Body of pancreas (tissue), 4 donors: Measurements from ENCODE around the gene CCDC3.

Source experiments
- POLR2A ChIP-seq, 3 donors: fragments of 450-650 bp; IDR thresholded peaks; one replicate each; pipeline ENCODE4 v1.6.1; 2016; ENCODE audit warnings: antibody characterized with exemption in 3 of 3, mild to moderate bottlenecking in 2 of 3
- TF ChIP-seq, protein P1 (sequence below), 7 experiments: fragments of 450-650 bp in 4 of 7; fragments of 200-600 bp in 3 of 7; sonication (generic) in 3 of 7; IDR thresholded peaks; one replicate each; pipeline ENCODE4 v1.5.1; 2016 to 2019; ENCODE audit warnings: antibody characterized with exemption in 7 of 7

DNA sequence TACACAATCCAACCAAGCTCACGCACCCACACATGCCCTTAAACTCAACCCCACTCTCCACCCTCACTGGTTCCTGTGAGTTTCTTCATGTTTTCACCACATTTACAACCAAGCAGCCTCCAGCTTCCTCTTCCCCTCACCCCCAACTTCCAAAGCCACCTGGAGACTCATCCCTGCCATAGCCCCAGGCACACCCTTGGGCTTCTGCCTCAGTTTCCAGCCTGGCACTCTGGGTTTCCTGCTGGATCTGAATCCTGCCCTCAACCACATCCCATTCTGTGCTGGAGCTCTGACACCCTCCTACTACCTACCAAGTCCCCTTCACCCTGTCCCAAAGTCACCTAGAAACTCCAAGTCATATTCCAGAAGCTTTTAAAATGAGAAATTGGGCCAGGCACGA is 29.4 kb downstream of the CCDC3 start:
- TF ChIP-seq, protein P1, sequence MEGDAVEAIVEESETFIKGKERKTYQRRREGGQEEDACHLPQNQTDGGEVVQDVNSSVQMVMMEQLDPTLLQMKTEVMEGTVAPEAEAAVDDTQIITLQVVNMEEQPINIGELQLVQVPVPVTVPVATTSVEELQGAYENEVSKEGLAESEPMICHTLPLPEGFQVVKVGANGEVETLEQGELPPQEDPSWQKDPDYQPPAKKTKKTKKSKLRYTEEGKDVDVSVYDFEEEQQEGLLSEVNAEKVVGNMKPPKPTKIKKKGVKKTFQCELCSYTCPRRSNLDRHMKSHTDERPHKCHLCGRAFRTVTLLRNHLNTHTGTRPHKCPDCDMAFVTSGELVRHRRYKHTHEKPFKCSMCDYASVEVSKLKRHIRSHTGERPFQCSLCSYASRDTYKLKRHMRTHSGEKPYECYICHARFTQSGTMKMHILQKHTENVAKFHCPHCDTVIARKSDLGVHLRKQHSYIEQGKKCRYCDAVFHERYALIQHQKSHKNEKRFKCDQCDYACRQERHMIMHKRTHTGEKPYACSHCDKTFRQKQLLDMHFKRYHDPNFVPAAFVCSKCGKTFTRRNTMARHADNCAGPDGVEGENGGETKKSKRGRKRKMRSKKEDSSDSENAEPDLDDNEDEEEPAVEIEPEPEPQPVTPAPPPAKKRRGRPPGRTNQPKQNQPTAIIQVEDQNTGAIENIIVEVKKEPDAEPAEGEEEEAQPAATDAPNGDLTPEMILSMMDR (IDR thresholded peaks at IDR 0.05), result no peak
- no peak for TF ChIP-seq POLR2A (IDR thresholded peaks at IDR 0.05)
